Measurements from ENCODE around the gene ADRM1.

ADRM1 gene

DNA sequence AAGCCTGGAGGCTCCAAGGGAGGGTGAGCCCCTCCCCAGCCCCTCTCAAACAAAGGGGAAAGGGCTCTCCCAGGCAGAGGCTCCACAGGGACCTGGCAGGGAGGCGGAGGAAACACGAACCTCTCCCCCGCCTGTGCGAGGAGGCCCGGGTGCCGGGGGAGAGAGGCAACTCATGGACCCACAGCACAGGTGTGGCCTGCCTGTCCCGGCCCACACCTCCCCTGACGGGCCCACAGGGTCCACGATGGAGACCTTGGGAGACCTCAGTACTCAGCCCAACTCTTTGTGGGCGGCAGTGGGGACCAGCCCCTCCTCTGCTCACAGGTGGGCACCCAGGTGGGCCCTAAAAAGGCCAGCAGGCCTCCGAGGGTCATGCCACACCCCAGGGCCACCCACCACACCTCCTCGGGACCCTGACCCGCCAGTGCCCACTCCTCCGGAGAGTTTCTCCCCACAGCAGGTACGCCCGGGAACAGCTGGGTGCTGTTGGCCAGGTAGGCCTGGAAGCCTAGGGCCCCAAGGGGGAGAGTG, 52.1 kb downstream of the ADRM1 start:
- no peaks in the 10 kb centered on the region for H3K79me2 ChIP-seq (ENCODE audit: insufficient read depth, low read length)
- no peaks in the 10 kb centered on the region for H3F3A ChIP-seq (ENCODE audit: insufficient read depth, low read length)
- H3K36me3 ChIP-seq (ENCODE audit: insufficient read depth, low read length): no peaks in the 10 kb centered on the region
- no peak for TF ChIP-seq EZH2 (IDR thresholded peaks at IDR 0.05; ENCODE audit: borderline replicate concordance, low read length)
- no peak for TF ChIP-seq CTCF (IDR thresholded peaks at IDR 0.05; ENCODE audit: low read length)
- no peaks in the 10 kb centered on the region for H3K4me1 ChIP-seq (ENCODE audit: insufficient read depth, low read length, severe bottlenecking)
- H4K20me1 ChIP-seq (ENCODE audit: insufficient read depth, low read length): no peaks in the 10 kb centered on the region
- H3K27me3 ChIP-seq (ENCODE audit: insufficient read depth, low read length): peaks cover 7% of the 10 kb centered on the region; the same call in 1 of the 2 replicates
- no peak overlapping the region for H3K27ac ChIP-seq (ENCODE audit: low read depth, low read length, poor library complexity, severe bottlenecking)
- H3K4me2 ChIP-seq (ENCODE audit: low read length): no peak overlapping the region
- no peak overlapping the region for H3K9ac ChIP-seq (ENCODE audit: low read length)
- no peaks in the 10 kb centered on the region for H3K9me3 ChIP-seq (ENCODE audit: low read length)
- no peak overlapping the region for H2AFZ ChIP-seq (ENCODE audit: low read length)
- H3K9me2 ChIP-seq (ENCODE audit: low read depth, low read length): no peaks in the 10 kb centered on the region
- H3K4me3 ChIP-seq (ENCODE audit: low read depth, low read length, poor library complexity, severe bottlenecking): no peak overlapping the region

- H3K79me2 ChIP-seq (ENCODE audit: insufficient read depth, low read length): no peaks in the 10 kb centered on the region
- H4K20me1 ChIP-seq (ENCODE audit: insufficient read depth, low read length): no peaks in the 10 kb centered on the region
- H3K27me3 ChIP-seq (ENCODE audit: insufficient read depth, low read length): peaks cover 7% of the 10 kb centered on the region; the same call in 1 of the 2 replicates
- H3K4me3 ChIP-seq (ENCODE audit: low read depth, low read length, poor library complexity, severe bottlenecking): no peak overlapping the region
- H3K27ac ChIP-seq (ENCODE audit: low read depth, low read length, poor library complexity, severe bottlenecking): no peak overlapping the region
- H3K9me3 ChIP-seq (ENCODE audit: low read length): no peaks in the 10 kb centered on the region
- no peaks in the 10 kb centered on the region for H3F3A ChIP-seq (ENCODE audit: insufficient read depth, low read length)
- no peak overlapping the region for H3K9ac ChIP-seq (ENCODE audit: low read length)
- TF ChIP-seq EZH2 (IDR thresholded peaks at IDR 0.05; ENCODE audit: borderline replicate concordance, low read length) (no peak), CTCF (IDR thresholded peaks at IDR 0.05; ENCODE audit: low read length) (no peak)
- H3K36me3 ChIP-seq (ENCODE audit: insufficient read depth, low read length): no peaks in the 10 kb centered on the region
- no peaks in the 10 kb centered on the region for H3K4me1 ChIP-seq (ENCODE audit: insufficient read depth, low read length, severe bottlenecking)
- H3K9me2 ChIP-seq (ENCODE audit: low read depth, low read length): no peaks in the 10 kb centered on the region
- H2AFZ ChIP-seq (ENCODE audit: low read length): no peak overlapping the region
- no peak overlapping the region for H3K4me2 ChIP-seq (ENCODE audit: low read length)
These were observed 52.7 kb downstream of the ADRM1 start for GRCh38 chr20:62355516-62355877.

DNA sequence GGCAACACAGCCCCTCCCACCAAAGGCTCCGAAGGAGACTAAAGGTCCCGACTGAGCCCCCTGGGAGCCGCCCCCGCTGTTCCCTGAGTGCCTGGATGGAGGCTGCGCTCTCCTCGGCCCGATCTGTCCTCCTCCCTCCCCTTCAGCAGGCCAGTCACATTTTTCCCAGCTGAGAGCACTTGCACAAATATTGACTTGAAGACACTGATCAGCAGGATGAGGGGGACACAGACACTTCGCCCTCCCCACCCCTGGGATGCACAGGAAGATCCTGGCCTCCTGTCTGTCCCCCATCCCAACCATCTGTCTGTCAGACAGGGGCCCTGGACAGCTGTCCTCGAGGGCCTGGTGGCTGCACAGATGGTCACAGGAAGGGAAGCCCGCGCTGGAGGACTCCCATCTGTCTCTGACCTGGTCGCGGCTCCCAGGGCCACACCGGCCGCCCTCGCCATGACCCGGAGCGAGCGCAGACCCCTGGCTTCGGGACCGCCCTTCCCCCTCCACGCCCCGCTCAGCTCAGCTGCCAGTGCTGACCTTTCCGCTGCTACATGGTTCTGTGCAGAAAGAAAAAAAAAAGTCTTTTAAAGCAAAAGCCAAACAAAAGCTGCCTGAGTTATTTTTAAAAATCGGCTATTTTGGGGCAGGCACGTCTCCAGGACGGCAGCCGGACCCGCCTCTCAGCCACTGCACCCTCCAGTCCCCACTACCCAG, 53.2 kb downstream of the ADRM1 start:
- Histone ChIP-seq H3K36me3 (ENCODE audit: insufficient read depth, low read length) (no peaks in the 10 kb centered on the region), H3K27ac (ENCODE audit: low read depth, low read length, poor library complexity, severe bottlenecking) (no peak overlapping the region), H3K4me2 (ENCODE audit: low read length) (no peak overlapping the region), H3K4me3 (ENCODE audit: low read depth, low read length, poor library complexity, severe bottlenecking) (no peak overlapping the region), H3K79me2 (ENCODE audit: insufficient read depth, low read length) (no peaks in the 10 kb centered on the region), H3K9ac (ENCODE audit: low read length) (no peak overlapping the region), H3K9me2 (ENCODE audit: low read depth, low read length) (no peaks in the 10 kb centered on the region), H4K20me1 (ENCODE audit: insufficient read depth, low read length) (no peaks in the 10 kb centered on the region), H2AFZ (ENCODE audit: low read length) (no peak overlapping the region), H3K4me1 (ENCODE audit: insufficient read depth, low read length, severe bottlenecking) (no peaks in the 10 kb centered on the region), H3K9me3 (ENCODE audit: low read length) (no peaks in the 10 kb centered on the region), H3F3A (ENCODE audit: insufficient read depth, low read length) (no peaks in the 10 kb centered on the region), H3K27me3 (ENCODE audit: insufficient read depth, low read length) (peaks cover 7% of the 10 kb centered on the region; the same call in 1 of the 2 replicates)
- TF ChIP-seq CTCF (IDR thresholded peaks at IDR 0.05; ENCODE audit: low read length) (no peak), EZH2 (IDR thresholded peaks at IDR 0.05; ENCODE audit: borderline replicate concordance, low read length) (no peak)
